ENCODE measurements around the gene DAB2. TPM values are rescaled to one million over a fixed set of nuclear protein-coding genes. Genes with fewer than 3 reads are reported as not detected.
A peak's percentile ranks its signal among the peaks of the same experiment; 100 is the strongest.

Gene DAB2
- total RNA-seq, 2 experiments from 2014 or later, result 0.16 TPM; not detected in 1

GRCh38 chr5:39464088-39464487, 39.3 kb upstream of the DAB2 start:
- no peaks in the 10 kb centered on the region for H3K9me3 Mint-ChIP-seq
- no peak overlapping the region for H3K4me3 Mint-ChIP-seq
- CTCF ChIA-PET, result no interaction called here
- no peaks in the 10 kb centered on the region for H3K4me1 Mint-ChIP-seq (ENCODE audit: low read depth)
- H3K27ac Mint-ChIP-seq, result no peak overlapping the region
- H3K27me3 Mint-ChIP-seq, result peaks cover 15% of the 10 kb centered on the region
- DNase-seq, result no peak
- H3K36me3 Mint-ChIP-seq (ENCODE audit: low read depth), result no peaks in the 10 kb centered on the region
- POLR2A ChIA-PET, result no interaction called here
- intact Hi-C loops (cut with micrococcal nuclease), result no loop called here
- no peak for TF ChIP-seq CTCF (IDR thresholded peaks at IDR 0.05)
- ATAC-seq, result no peak

- no peak for ATAC-seq
- Mint-ChIP-seq H3K36me3 (ENCODE audit: low read depth) (no peaks in the 10 kb centered on the region), H3K9me3 (no peaks in the 10 kb centered on the region), H3K27ac (no peak overlapping the region), H3K4me1 (ENCODE audit: low read depth) (no peaks in the 10 kb centered on the region), H3K4me3 (no peak overlapping the region), H3K27me3 (peaks cover 22% of the 10 kb centered on the region)
- CTCF ChIA-PET, result no interaction called here
- TF ChIP-seq CTCF (IDR thresholded peaks at IDR 0.05), result no peak
- DNase-seq, result no peak
- POLR2A ChIA-PET, result no interaction called here
- intact Hi-C loops (cut with micrococcal nuclease), result no loop called here
Observed at GRCh38 chr5:39462211-39462610, 37.4 kb upstream of the DAB2 start.

GRCh38 chr5:39461007-39461682, 36.4 kb upstream of the DAB2 start:
- POLR2A ChIA-PET, result no interaction called here
- ATAC-seq (no peak), DNase-seq (peak; percentile 7)
- H3K27me3 Mint-ChIP-seq, result peaks cover 22% of the 10 kb centered on the region
- H3K36me3 Mint-ChIP-seq (ENCODE audit: low read depth), result no peaks in the 10 kb centered on the region
- no peaks in the 10 kb centered on the region for H3K9me3 Mint-ChIP-seq
- H3K27ac Mint-ChIP-seq, result no peak overlapping the region
- TF ChIP-seq CTCF (IDR thresholded peaks at IDR 0.05), result no peak
- CTCF ChIA-PET, result interaction anchor here (1.1 kb wide), 1 partner anchor 28 kb away, joined by 3 read pairs; no protein-coding TSS in a partner anchor
- H3K4me3 Mint-ChIP-seq, result no peak overlapping the region
- intact Hi-C loops (cut with micrococcal nuclease), result no loop called here
- H3K4me1 Mint-ChIP-seq (ENCODE audit: low read depth), result no peaks in the 10 kb centered on the region

- Mint-ChIP-seq H3K9me3 (no peaks in the 10 kb centered on the region), H3K27me3 (peaks cover 29% of the 10 kb centered on the region), H3K4me1 (ENCODE audit: low read depth) (no peaks in the 10 kb centered on the region), H3K27ac (no peak overlapping the region), H3K4me3 (no peak overlapping the region), H3K36me3 (ENCODE audit: low read depth) (no peaks in the 10 kb centered on the region)
- POLR2A ChIA-PET, result no interaction called here
- CTCF ChIA-PET, result interaction anchor here (1.0 kb wide), 1 partner anchor 84 kb away, joined by 3 read pairs; no protein-coding TSS in a partner anchor
- ATAC-seq (no peak), DNase-seq (no peak)
- no peak for TF ChIP-seq CTCF (IDR thresholded peaks at IDR 0.05)
- intact Hi-C loops (cut with micrococcal nuclease), result no loop called here
Observed at GRCh38 chr5:39459907-39460306, 35.1 kb upstream of the DAB2 start.

- no peak for TF ChIP-seq CTCF (IDR thresholded peaks at IDR 0.05)
- intact Hi-C loops (cut with micrococcal nuclease), result no loop called here
- DNase-seq, result no peak
- no peaks in the 10 kb centered on the region for H3K36me3 Mint-ChIP-seq (ENCODE audit: low read depth)
- no peak overlapping the region for H3K27ac Mint-ChIP-seq
- no peaks in the 10 kb centered on the region for H3K4me1 Mint-ChIP-seq (ENCODE audit: low read depth)
- ChIA-PET POLR2A (no interaction called here), CTCF (interaction anchor here (0.7 kb wide), 1 partner anchor 83 kb away, joined by 3 read pairs; no protein-coding TSS in a partner anchor)
- H3K9me3 Mint-ChIP-seq, result no peaks in the 10 kb centered on the region
- H3K4me3 Mint-ChIP-seq, result no peak overlapping the region
- ATAC-seq, result no peak
- peaks cover 24% of the 10 kb centered on the region for H3K27me3 Mint-ChIP-seq
Observed at GRCh38 chr5:39459071-39459470, 34.3 kb upstream of the DAB2 start.
